NCI-H524 treated with DMSO at 0.1 percent for 48 hours (cell line): ENCODE measurements around the gene OR10P1.
A peak's percentile ranks its signal among the peaks of the same experiment; 100 is the strongest.
"Not testable (repeated sequence)": the region's sequence is repeated elsewhere in the genome, so short reads cannot be mapped to it uniquely, and the experiment has no call there.

Experiments
- DNase-seq: peaks from one replicate; lab custom pipeline; 2025; lab: John Stamatoyannopoulos, UW

OR10P1 gene, protein sequence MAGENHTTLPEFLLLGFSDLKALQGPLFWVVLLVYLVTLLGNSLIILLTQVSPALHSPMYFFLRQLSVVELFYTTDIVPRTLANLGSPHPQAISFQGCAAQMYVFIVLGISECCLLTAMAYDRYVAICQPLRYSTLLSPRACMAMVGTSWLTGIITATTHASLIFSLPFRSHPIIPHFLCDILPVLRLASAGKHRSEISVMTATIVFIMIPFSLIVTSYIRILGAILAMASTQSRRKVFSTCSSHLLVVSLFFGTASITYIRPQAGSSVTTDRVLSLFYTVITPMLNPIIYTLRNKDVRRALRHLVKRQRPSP

DNA sequence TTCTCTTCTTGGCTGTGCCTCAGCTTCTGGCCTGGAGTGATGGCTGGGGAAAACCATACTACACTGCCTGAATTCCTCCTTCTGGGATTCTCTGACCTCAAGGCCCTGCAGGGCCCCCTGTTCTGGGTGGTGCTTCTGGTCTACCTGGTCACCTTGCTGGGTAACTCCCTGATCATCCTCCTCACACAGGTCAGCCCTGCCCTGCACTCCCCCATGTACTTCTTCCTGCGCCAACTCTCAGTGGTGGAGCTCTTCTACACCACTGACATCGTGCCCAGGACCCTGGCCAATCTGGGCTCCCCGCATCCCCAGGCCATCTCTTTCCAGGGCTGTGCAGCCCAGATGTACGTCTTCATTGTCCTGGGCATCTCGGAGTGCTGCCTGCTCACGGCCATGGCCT lies at the start of gene OR10P1:
Gene OR10P1, plus strand, starts transcription at position 40 of the 400 bp plus-strand sequence. Its CDS starts 0 bp downstream, at position 40.
- DNase-seq: no peak

DNA sequence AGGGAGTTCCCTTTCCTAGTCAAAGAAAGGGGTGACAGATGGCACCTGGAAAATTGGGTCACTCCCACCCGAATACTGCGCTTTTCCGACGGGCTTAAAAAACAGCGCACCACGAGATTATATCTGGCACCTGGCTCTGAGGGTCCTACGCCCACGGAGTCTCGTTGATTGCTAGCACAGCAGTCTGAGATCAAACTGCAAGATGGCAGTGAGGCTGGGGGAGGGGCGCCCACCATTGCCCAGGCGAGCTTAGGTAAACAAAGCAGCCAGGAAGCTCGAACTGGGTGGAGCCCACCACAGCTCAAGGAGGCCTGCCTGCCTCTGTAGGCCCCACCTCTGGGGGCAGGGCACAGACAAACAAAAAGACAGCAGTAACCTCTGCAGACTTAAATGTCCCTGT lies 46.5 kb upstream of the OR10P1 start:
- DNase-seq: not testable (repeated sequence)

DNA sequence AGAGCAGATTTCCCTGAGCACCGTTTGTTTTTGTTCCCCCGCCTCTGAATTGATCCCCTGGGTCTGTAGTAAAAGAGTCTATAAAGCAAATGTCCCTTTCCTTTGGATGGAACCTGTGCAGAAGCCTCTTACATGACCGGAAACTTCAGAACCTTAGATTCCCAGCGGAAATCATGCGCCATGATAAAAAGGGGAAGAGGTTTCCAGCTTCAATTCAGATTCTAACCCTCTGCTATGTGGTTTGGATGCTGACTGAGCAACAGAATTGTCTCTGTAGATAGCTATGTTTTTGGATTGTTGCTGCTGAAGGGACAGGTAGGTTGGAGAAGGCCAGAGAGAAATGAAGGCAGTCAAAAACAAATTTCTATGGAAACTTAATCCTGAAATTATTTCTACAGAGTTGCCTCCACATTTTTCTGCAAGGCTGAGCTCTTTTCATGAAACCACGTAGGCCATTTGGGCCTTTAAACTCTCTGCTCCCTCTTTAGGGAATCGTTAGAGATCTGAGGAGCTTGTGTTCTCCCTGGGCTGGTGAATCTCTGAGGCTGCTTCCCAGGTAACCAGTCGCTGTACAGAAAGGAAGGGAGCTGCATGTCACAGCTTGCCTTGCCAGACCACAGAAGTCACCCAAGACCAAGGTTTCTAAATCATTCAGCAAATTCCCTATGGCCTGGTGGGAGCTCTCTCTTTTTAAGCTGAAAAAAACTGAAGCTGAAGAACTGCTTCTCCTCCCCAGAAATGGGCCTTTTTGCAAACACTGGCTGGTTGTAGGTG lies 28.7 kb upstream of the OR10P1 start:
- no peak for DNase-seq

DNA sequence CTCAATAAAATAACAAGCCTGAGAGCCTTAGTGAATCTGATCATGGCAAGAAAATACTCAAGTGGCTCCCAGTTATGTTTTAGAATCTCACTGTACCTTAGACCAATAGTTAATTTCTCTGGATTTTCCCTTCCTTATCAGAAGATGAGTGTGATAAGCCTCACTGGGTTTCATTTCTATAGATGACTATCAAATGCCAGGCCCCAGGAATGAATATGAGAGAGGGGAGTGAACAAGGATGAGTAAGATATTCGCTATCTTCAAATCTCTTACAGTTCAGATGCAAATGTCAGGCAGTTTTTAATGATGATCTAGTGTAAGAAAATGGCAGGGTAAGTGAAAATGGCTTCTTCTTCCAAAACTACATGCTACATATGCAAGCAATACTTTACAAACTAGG lies 26.1 kb upstream of the OR10P1 start:
- no peak for DNase-seq

DNA sequence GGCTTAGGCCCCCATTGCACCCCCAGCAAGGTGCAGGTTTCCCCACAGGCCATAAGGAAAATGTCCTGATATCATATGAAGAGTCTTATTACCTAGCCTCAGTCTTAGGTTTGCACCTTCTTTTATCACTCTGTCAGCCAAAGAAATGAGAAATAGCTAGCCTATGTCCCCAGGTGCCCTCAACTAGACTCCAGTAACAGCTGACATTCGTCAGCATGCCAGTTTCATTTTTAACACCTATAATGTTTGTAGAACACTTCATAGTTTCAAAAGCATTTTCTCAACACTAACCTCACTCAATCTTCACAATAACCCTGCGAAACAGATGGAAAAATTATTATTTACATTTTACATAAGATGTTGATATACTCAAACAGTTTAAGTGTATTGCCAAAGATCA lies 24.0 kb upstream of the OR10P1 start:
- no peak for DNase-seq

DNA sequence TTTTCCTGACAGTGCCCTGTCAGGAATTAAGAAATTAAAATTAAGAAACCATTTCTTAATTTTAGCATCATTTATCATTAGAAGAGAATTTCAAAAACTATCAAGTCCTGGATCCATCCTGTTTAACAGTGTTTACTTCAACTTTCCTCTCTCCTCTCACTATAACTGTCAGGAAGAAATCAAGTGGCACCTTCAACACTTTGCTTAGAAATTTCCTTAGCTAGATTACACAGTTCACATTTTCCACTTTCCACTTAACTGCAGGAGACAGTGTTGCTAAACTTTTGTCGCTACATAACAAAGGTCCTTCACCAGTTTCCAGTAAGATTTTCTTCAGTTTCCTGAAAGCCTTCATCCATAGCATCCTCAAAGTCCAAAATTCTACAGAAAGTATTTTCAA lies 21.9 kb upstream of the OR10P1 start:
- no peak for DNase-seq

DNA sequence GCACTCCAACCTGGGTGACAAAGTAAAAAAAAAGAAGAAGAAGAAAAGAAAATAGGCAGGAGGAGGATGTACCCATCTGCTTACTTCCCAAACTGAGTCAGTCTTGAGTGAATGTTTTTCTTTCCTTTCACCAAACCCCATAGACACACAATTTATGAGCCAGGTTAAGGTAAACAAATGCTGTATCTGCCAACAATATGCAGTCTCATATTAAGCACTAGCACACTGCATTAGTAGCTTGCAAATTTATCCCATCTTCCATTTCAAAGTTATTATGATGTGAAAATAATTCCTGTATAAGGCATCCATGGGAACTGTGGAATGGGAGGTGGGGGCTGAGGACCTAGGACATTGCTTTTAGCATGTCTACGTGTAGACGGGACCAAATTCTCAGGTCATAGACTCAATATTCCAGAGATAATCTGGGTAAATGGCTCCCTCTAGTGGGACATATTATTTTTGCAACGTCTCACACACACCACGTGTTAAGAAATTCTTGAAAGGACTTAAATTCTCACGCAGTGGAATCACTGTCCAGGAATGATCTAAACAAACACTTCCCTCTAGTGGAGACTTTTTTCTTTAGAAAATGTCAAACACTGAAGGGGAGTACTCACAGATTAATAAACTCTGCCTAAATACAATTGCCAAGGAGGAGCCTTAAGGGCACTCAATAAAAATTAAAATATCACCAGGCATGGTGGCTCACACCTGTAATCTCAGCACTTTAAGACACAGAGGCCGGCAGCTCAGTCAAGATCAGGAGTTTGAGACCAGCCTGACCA lies 17.1 kb upstream of the OR10P1 start:
- peak; percentile 59 for DNase-seq

DNA sequence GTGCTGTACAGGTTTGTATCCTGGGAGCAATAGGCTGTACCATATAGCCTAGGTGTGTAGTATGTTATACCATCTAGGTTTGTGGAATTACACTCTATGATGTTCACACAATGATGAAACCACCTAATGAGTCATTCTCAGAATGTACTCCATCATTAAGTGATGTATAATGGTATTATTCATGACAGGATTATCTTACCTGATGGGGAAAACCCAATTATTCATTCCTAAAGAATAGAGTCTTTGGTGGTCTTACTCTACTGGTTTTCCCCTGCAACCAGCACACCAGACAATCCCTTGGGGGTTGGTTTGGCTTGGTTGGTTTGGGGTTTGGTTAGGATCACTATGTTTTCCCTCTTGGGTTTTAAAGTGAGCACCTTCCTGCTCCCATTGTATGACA lies 12.6 kb upstream of the OR10P1 start:
- DNase-seq: no peak

DNA sequence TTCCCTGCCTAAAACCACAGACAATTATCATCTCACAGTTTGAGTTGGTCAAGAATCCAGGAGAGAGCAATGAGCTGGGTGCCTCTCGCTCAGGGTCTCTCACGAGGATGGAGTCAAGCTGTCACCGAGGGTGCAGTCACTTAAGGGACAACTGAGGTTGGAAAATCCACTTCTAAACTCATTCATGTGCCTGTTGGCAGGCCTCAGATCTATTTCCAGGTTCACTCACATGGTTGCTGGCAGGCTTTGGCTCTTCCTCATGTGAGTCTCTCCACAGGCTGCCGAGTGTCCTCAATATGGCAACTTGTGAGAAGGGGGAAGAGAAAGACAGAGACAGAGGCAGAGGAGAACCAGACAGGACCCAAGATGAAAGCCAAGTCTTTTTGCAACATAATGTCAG lies 10.5 kb upstream of the OR10P1 start:
- DNase-seq: no peak

DNA sequence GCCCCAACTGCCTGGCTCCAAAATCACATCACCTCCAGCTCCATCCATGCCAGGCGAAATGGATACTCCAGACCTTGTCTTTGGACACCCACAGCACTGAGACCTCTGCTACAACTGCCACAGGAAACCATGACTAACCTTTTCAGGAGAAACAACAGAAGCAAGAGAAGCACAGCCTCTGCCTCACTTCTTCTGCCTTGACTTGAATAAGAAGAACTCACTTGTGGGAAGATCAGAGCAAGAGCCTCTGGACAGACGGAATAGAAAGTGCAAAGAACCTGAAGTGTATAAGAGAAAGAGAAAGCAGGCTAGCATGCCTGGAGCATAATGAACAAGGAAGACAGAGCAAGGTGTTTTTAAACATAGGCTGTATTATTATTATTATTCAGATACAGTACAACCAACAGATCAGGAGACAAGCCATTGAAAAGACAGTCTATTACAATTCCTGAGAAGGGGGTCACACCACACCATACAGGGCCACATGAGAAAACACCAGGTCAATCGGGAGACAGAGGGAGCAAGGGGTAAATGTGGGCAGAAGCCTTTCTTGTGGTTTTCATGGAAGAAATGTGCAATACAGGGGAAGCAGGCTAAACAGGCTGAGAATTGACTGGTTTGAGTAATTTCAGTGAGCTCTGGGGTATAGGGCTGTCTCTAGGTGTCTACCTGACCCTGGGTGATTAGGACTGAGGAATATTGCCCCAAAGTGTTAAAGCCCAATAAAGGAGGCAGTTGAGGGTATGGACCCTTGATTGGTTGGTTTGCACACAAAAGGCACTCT lies 7.4 kb upstream of the OR10P1 start:
- DNase-seq: no peak

DNA sequence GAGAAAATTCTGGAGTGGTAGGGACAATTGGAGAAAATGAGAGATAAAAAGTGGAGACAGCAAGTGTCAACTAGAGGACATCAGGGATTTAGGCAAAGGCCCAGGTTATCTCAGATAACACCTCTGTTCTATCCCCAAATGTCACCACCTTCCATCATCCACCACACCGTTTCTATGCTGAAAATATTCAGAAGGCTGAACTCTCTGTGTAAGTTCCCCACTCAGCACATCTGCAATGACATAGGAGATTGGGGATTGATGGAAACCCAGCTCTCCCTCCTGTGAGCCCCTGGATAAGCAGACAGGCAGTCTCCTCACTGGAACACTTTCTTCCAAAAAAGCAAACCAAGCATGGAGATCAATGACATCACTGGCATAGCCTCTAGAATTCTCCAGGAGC lies 5.6 kb upstream of the OR10P1 start:
- no peak for DNase-seq

DNA sequence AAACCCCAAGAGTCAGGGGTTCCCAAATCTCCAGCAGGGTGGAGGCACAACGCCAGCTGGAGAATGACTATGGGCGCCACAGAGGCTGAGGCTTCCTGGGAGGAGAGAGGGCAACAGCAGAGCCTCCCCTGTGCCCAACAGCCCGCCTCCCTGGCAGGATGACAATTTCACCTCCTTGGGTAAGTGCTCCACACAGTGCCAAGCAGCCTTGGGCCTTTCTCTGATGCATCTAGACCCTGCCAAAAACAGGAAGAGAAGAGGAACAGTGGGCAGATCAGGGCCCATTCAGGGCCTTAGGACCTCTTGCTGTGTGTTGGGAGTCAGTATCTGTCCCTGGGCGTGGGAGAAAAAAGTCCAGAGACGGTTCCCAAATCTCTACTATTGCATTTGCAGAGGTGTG lies 5.0 kb upstream of the OR10P1 start:
- no peak for DNase-seq

DNA sequence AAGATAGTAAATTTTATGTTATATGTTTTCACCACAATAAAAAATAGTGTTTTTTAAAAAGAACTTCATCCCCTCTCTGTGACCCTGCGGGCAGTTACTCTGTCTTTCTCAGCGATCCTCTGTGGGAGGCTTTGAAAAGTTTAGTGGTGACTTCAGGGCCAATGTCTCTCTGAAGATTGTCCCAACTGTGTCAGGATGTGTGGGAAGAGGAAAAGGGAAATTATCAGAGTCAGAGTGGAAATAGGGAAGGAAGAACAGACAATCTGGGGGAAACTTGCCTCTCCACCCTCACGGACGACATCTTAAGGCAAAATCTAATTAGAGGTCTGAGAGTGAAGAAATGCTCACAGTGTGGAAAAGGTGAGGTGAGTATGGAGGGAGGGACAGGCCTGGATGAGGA lies 3.5 kb upstream of the OR10P1 start:
- no peak for DNase-seq

DNA sequence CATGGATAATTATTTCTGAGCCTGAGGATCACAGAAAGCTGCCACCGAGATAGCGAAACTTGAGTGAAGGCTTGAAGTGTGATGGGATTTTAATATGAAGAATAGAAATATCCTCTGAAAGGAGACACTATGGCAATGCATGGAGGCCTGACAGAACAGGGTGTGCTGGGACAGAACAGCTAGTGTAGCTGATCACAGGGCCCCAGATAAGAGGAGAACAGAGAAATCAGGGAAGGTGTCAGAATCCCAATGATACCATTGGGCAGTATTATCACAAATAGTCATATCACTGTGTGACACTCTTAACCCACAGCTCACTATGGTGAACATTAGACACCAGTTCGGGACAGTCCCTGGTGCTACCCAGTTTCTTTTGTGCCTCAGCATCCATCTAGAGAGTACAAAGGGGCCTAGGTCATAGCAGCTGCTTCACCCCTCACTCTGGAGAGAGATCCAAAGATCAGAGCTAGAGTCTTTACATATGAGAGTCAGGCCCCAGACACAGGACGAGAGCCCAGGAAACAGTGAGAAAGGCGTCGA lies 506 bp upstream of the OR10P1 start:
- DNase-seq: no peak

DNA sequence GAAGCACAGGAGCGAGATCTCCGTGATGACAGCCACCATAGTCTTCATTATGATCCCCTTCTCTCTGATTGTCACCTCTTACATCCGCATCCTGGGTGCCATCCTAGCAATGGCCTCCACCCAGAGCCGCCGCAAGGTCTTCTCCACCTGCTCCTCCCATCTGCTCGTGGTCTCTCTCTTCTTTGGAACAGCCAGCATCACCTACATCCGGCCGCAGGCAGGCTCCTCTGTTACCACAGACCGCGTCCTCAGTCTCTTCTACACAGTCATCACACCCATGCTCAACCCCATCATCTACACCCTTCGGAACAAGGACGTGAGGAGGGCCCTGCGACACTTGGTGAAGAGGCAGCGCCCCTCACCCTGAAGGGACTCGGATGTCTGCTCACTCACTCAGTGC lies 775 bp downstream of the OR10P1 start:
- no peak for DNase-seq

DNA sequence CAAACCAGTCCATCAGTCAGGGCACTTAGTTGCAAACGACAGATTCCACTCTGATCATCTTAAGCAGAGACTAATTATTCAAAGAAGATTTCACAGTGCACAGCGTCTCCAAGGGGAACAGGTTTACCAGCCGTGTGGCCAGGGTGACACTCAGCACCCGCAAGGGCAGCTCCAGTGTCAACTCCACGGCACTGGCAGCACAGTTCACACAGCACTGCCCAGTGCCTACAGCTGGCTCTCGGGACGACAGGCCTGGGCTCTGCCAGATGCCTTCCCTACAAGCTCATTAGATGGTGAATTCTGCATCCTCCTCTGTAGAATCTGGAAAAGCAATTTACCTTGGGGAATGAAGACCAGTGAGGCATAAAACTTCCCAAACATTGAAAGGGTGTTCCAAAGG lies 4.9 kb downstream of the OR10P1 start:
- no peak for DNase-seq

DNA sequence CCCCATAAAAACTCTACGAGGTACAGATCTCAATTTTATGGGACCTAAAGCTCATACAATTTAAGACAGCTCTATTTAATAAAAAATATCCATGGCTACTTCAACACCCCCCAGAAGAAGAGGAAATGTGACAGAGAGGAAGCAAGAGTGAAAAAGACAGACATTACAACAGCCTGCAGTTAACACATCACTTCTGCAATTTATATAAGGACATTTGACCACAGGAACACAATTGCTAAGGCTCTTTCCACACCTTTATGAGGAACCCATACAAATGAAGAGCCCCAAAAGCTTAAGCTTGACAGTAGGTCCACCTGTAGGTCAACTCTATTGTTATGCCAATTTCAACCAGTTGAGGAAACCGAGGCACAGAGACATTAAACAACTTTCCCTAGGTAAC lies 5.6 kb downstream of the OR10P1 start:
- no peak for DNase-seq

DNA sequence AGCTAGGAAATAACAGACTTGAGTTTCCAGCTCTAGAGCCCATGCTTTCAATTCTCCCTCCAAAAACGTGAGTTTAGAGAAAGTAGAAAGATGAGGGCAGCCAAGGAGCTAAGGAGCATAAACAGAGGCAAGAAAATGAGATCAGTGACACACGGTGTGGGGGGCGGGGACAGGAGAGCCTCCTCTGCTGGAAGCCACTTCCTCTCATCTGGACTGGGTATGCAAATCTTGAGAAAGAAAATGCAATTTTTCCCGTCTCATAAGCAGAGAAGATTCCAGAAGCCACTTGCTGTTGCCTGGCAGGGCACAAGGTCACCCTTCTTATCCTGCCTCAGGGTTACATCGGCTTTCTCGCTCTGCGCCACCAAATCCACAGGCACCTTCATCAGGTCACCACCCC lies 6.0 kb downstream of the OR10P1 start:
- DNase-seq: no peak

DNA sequence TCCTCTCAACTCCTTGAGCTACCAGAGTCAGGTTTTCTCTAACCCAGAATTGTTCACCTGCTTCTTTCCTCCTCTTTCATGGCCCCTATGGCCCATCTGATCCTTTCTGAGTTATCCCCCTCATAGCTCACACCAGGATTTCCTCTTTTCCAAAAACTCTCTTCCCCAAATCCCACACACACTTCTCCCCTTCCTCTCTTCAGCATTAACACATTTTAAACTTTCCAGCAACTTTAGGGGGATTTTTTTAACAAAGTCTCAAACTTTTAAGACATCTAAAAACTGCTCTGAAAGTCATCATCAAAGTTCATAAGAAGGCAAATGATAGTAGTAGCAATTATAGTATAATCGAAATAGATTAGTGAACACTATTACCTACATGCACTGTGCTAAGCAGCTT lies 7.9 kb downstream of the OR10P1 start:
- DNase-seq: no peak

DNA sequence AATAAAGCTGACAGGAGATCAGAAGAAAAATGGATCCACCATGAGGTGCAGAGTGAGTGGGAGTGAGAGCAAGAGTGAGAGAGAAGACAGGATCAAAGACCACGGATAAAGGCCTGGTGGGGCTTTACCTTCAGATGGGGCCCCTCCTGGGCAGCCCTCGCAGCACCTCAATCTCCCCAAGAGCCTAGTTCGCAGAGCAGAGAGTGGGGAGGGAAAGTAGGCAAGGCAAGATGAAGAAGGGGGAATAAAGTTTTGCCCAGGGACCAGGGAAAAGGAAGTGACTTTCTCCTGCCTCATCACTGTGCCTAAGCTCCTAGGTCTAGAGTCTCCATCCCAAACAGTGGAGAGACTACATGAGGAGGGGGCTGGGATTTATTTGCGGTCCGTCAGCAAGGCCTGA lies 10.3 kb downstream of the OR10P1 start:
- no peak for DNase-seq

DNA sequence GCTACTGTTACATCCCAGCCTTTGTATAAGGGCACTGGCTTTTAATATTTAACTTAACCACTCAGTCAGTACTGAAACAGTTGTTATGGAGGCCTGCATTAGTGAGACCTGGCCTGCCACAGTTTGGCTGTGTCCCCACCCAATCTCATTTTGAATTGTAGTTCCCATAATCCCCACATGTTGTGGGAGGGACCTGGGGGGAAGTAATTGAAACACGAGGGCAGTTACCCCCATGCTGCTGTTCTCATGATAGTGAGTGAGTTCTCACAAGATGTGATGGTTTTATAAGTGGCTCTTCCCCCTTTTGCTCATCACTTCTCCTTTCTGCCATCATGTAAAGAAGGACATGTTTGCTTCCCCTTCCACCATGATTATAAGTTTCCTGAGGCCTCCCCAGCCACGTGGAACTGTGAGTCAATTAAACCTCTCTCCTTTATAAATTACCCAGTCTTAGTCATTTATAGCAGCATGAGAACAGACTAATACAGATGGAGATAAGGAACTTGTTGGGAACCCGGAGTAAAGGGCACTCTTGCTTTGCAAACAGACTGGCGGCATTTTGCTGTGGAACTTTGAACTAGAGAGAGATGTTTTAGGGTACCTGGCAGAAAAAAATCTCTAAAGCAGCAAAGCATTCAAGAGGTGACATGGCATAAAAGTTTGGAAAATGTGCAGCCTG lies 14.1 kb downstream of the OR10P1 start:
- not testable (repeated sequence) for DNase-seq
